ENCODE data around the gene PLEKHA7. TPM values are rescaled to one million over a fixed set of nuclear protein-coding genes. Genes with fewer than 3 reads are reported as not detected.

The PLEKHA7 gene
- total and polyA plus RNA-seq, 2 of the 8 experiments (the other 6 are each of a cell fraction or from before 2014, with no cell fraction given): 11.4 to 25.6 TPM

DNA sequence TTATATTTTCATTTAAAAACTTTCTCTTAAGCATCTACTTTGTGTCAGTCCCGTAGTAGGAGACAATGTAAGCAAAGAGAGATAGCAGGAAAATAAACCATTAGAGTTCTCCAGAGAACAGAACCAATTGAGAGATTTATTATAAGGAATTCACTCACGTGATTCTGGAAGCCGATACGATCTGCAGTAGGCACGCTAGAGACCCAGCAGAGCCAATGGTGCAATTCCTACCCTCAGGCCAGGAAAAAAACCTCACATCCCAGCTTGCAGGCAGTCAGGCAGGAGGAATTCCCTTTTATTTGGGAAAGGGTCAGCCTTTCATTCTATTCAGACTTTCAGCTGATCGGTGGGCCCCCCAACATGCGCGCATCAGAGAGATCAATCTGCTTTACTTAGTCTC, 7.3 kb upstream of the PLEKHA7 start:
- no peak overlapping the region for H3K27ac ChIP-seq (ENCODE audit: low read depth, low read length)
- H3K4me3 ChIP-seq (ENCODE audit: extremely low read depth in 1 of 4, insufficient read depth in 2 of 4, low read depth in 3 of 4, low read length in 4 of 4): no peak overlapping the region
- DNase-seq (ENCODE audit: low read depth in 1 of 2, low spot score in 2 of 2): no peak
- H3K18ac ChIP-seq (ENCODE audit: extremely low read depth, low read length): no peak overlapping the region
- H3K9ac ChIP-seq (replicated peaks in 1 of 4; ENCODE audit: extremely low read depth in 1 of 4, low read depth in 3 of 4, low read length in 3 of 4): no peak overlapping the region
- H4K91ac ChIP-seq (replicated peaks; ENCODE audit: insufficient read length, low read length): no peak overlapping the region
- peaks cover 0 to 4% (median 0%) of the 10 kb centered on the region in 4 experiments; a peak in 2 of 8 replicates for H3K36me3 ChIP-seq (ENCODE audit: control insufficient read depth in 2 of 4, insufficient read depth in 4 of 4, low read length in 3 of 4)
- no peaks in the 10 kb centered on the region for H3K27me3 ChIP-seq (replicated peaks in 1 of 4; ENCODE audit: control insufficient read depth in 3 of 4, extremely low read depth in 1 of 4, insufficient read depth in 3 of 4, low read length in 3 of 4)
- ChIA-PET CTCF (ENCODE audit: partially characterized antibody) (interaction anchor here (1.2 to 2.8 kb wide), 2 partner anchors 42 to 201 kb away, joined by 3 to 9 read pairs; no protein-coding TSS in a partner anchor), POLR2A (ENCODE audit: partially characterized antibody) (interaction anchor here (0.6 to 1.1 kb wide), 3 partner anchors 9 to 38 kb away, joined by 3 read pairs; no protein-coding TSS in a partner anchor)
- no peak overlapping the region for H2BK120ac ChIP-seq (replicated peaks; ENCODE audit: low read depth, low read length)
- H4K5ac ChIP-seq (ENCODE audit: insufficient read length, low read depth, low read length): no peak overlapping the region
- no peak overlapping the region for H2AFZ ChIP-seq (ENCODE audit: low read length)
- no peak overlapping the region for H2BK15ac ChIP-seq (ENCODE audit: low read length)
- H3K14ac ChIP-seq (ENCODE audit: insufficient read length): no peak overlapping the region
- no peak overlapping the region for H3K4ac ChIP-seq (replicated peaks; ENCODE audit: insufficient read length, low read depth, low read length)
- no peak for FAIRE-seq
- H3K79me2 ChIP-seq (ENCODE audit: control insufficient read depth in 1 of 2, insufficient read depth in 2 of 2, low read length in 2 of 2): no peaks in the 10 kb centered on the region
- H2AK5ac ChIP-seq (ENCODE audit: low read depth, low read length): no peak overlapping the region
- no peak overlapping the region for H4K8ac ChIP-seq (ENCODE audit: extremely low read depth, insufficient read depth, low read length)
- H3K9me3 ChIP-seq (ENCODE audit: insufficient read depth in 2 of 2, low read depth in 1 of 2, low read length in 1 of 2): no peaks in the 10 kb centered on the region
- no peak overlapping the region for H3K4me2 ChIP-seq (ENCODE audit: insufficient read depth in 1 of 2, low read depth in 2 of 2, low read length in 2 of 2)
- no peaks in the 10 kb centered on the region; a peak in 1 of 7 replicates for H3K4me1 ChIP-seq (replicated peaks in 1 of 4; ENCODE audit: control insufficient read depth in 3 of 4, insufficient read depth in 4 of 4, low read length in 3 of 4)
- 71% methylated on average over 8 of the region's 8 CpGs; no CpG with 5 or more reads in 1 of the 2 experiments for WGBS, 2 experiments (ENCODE audit: extremely low coverage in 1 of 2, insufficient coverage in 1 of 2, insufficient read length in 1 of 2, insufficient replicate concordance in 2 of 2, low coverage in 1 of 2, low lambda C conversion rate in 2 of 2, missing lambda C conversion rate in 1 of 2)
- no peak overlapping the region for H2BK20ac ChIP-seq (ENCODE audit: low read length)
- no peak overlapping the region for H3K56ac ChIP-seq (replicated peaks; ENCODE audit: insufficient read length, low read depth, low read length)
- no peaks in the 10 kb centered on the region for H3K79me1 ChIP-seq (ENCODE audit: low read depth, low read length)
- H2BK12ac ChIP-seq (ENCODE audit: low read depth, low read length): no peak overlapping the region
- H3K23me2 ChIP-seq (ENCODE audit: low read depth, low read length): no peaks in the 10 kb centered on the region; the same call in 1 of the 2 replicates
- H2BK5ac ChIP-seq (ENCODE audit: low read depth, low read length): no peak overlapping the region
- no peak overlapping the region for H3K23ac ChIP-seq (ENCODE audit: insufficient read length)
- no peaks in the 10 kb centered on the region for H4K20me1 ChIP-seq (replicated peaks in 1 of 2; ENCODE audit: control insufficient read depth in 1 of 2, insufficient read depth in 2 of 2, low read length in 2 of 2)
- no peak for TF ChIP-seq SIN3A (conservative IDR thresholded peaks at IDR 0.05 in 1 of 2, IDR thresholded peaks at IDR 0.05 in 1 of 2; ENCODE audit: low read depth in 1 of 2, low read length in 2 of 2)
- TF ChIP-seq GTF2F1 (IDR thresholded peaks at IDR 0.05; ENCODE audit: borderline replicate concordance, low read depth, low read length): no peak
- TF ChIP-seq HDAC6 (IDR thresholded peaks at IDR 0.05; ENCODE audit: low read depth, low read length): no peak
- TF ChIP-seq SUZ12 (IDR thresholded peaks at IDR 0.05; ENCODE audit: low read length): no peak
- no peak for TF ChIP-seq GABPA (IDR thresholded peaks at IDR 0.05; ENCODE audit: borderline replicate concordance, insufficient read depth, low read length)
- no peak for TF ChIP-seq RXRA (IDR thresholded peaks at IDR 0.05; ENCODE audit: insufficient read depth, low read depth, low read length)
- TF ChIP-seq SP4 (IDR thresholded peaks at IDR 0.05; ENCODE audit: low read length): no peak
- TF ChIP-seq NRF1 (IDR thresholded peaks at IDR 0.05; ENCODE audit: low read depth, low read length): no peak
- TF ChIP-seq ZNF274 (IDR thresholded peaks at IDR 0.05; ENCODE audit: borderline replicate concordance, extremely low read depth, low read length): no peak
- no peak for TF ChIP-seq RBBP5 (IDR thresholded peaks at IDR 0.05; ENCODE audit: borderline replicate concordance, low read depth, low read length)
- no peak for TF ChIP-seq EZH2 (IDR thresholded peaks at IDR 0.05; ENCODE audit: low read depth, low read length, severe bottlenecking)
- no peak for TF ChIP-seq CREB1 (IDR thresholded peaks at IDR 0.05)
- TF ChIP-seq POU5F1 (IDR thresholded peaks at IDR 0.05; ENCODE audit: low read depth, low read length): no peak
- no peak for TF ChIP-seq TAF7 (optimal IDR thresholded peaks at IDR 0.05; ENCODE audit: borderline replicate concordance, low read depth, low read length)
